GM23338 (cell line): ENCODE data around the gene LGALS1.

Experiments
- EZH2 ChIP-seq: fragments of 200-600 bp; sonication (generic); IDR thresholded peaks from one replicate; pipeline ENCODE4 v1.8.0; 2017; ENCODE audit warnings: antibody characterized with exemption, mild to moderate bottlenecking, low read depth; ENCODE audit not compliant: unreplicated experiment
- TF ChIP-seq, protein P1 (sequence below), 2 experiments: fragments of 200-600 bp in 1 of 2; sonication (generic) in 1 of 2; conservative IDR thresholded peaks; 2 replicates each; pipeline versions ENCODE4 v1.5.1 to v1.6.1; 2016 to 2017; ENCODE audit warnings: antibody characterized with exemption in 2 of 2, low read depth in 2 of 2, mild to moderate bottlenecking in 2 of 2, moderate library complexity in 1 of 2
- TF ChIP-seq, protein P2 (sequence below): IDR thresholded peaks from one replicate; pipeline ENCODE4 v1.6.1; 2018; ENCODE audit warnings: antibody characterized with exemption; ENCODE audit not compliant: unreplicated experiment

GRCh38 chr22:37669586-37669985 is 5.8 kb upstream of the LGALS1 start:
- TF ChIP-seq EZH2, result no peak
- TF ChIP-seq, protein P1, sequence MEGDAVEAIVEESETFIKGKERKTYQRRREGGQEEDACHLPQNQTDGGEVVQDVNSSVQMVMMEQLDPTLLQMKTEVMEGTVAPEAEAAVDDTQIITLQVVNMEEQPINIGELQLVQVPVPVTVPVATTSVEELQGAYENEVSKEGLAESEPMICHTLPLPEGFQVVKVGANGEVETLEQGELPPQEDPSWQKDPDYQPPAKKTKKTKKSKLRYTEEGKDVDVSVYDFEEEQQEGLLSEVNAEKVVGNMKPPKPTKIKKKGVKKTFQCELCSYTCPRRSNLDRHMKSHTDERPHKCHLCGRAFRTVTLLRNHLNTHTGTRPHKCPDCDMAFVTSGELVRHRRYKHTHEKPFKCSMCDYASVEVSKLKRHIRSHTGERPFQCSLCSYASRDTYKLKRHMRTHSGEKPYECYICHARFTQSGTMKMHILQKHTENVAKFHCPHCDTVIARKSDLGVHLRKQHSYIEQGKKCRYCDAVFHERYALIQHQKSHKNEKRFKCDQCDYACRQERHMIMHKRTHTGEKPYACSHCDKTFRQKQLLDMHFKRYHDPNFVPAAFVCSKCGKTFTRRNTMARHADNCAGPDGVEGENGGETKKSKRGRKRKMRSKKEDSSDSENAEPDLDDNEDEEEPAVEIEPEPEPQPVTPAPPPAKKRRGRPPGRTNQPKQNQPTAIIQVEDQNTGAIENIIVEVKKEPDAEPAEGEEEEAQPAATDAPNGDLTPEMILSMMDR (conservative IDR thresholded peaks at IDR 0.05; ENCODE audit: low read depth in 2 of 2), result no peak
- TF ChIP-seq, protein P2, sequence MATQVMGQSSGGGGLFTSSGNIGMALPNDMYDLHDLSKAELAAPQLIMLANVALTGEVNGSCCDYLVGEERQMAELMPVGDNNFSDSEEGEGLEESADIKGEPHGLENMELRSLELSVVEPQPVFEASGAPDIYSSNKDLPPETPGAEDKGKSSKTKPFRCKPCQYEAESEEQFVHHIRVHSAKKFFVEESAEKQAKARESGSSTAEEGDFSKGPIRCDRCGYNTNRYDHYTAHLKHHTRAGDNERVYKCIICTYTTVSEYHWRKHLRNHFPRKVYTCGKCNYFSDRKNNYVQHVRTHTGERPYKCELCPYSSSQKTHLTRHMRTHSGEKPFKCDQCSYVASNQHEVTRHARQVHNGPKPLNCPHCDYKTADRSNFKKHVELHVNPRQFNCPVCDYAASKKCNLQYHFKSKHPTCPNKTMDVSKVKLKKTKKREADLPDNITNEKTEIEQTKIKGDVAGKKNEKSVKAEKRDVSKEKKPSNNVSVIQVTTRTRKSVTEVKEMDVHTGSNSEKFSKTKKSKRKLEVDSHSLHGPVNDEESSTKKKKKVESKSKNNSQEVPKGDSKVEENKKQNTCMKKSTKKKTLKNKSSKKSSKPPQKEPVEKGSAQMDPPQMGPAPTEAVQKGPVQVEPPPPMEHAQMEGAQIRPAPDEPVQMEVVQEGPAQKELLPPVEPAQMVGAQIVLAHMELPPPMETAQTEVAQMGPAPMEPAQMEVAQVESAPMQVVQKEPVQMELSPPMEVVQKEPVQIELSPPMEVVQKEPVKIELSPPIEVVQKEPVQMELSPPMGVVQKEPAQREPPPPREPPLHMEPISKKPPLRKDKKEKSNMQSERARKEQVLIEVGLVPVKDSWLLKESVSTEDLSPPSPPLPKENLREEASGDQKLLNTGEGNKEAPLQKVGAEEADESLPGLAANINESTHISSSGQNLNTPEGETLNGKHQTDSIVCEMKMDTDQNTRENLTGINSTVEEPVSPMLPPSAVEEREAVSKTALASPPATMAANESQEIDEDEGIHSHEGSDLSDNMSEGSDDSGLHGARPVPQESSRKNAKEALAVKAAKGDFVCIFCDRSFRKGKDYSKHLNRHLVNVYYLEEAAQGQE, result no peak
